Hematopoietic multipotent progenitor cell treated with erythropoietin and hydrocortisone succinate and interleukin-3 and kit ligand, for 17 days (in vitro differentiated cells): ENCODE results near the gene ADCY2.

Experiments
- DNase-seq: peaks from one replicate; pipeline ENCODE4 v3.0.0-alpha.2; 2015; ENCODE audit warnings: low spot score

Gene ADCY2

GRCh38 chr5:7597059-7597642, 201.2 kb downstream of the ADCY2 start:
- DNase-seq, result no peak

GRCh38 chr5:7606840-7607465, 211.0 kb downstream of the ADCY2 start:
- DNase-seq, result no peak

- no peak for DNase-seq
These were observed 212.8 kb downstream of the ADCY2 start for GRCh38 chr5:7608772-7609171.

GRCh38 chr5:7609726-7610125, 213.8 kb downstream of the ADCY2 start:
- no peak for DNase-seq

GRCh38 chr5:7610531-7611177, 214.7 kb downstream of the ADCY2 start:
- DNase-seq, result no peak

- DNase-seq, result no peak
These were observed 215.6 kb downstream of the ADCY2 start for GRCh38 chr5:7611518-7611917.

GRCh38 chr5:7615566-7616061, 219.7 kb downstream of the ADCY2 start:
- no peak for DNase-seq

GRCh38 chr5:7616897-7617296, 221.0 kb downstream of the ADCY2 start:
- no peak for DNase-seq

GRCh38 chr5:7622498-7622897, 226.6 kb downstream of the ADCY2 start:
- DNase-seq, result no peak

GRCh38 chr5:7625740-7626139, 229.8 kb downstream of the ADCY2 start:
- DNase-seq, result no peak

GRCh38 chr5:7628248-7628647, 232.3 kb downstream of the ADCY2 start:
- DNase-seq, result no peak

- no peak for DNase-seq
These were observed 232.9 kb downstream of the ADCY2 start for GRCh38 chr5:7628820-7629219.

- no peak for DNase-seq
These were observed 233.6 kb downstream of the ADCY2 start for GRCh38 chr5:7629561-7629960.

- no peak for DNase-seq
These were observed 238.9 kb downstream of the ADCY2 start for GRCh38 chr5:7634837-7635236.

- DNase-seq, result no peak
These were observed 242.5 kb downstream of the ADCY2 start for GRCh38 chr5:7638456-7638855.

GRCh38 chr5:7642029-7642428, 246.1 kb downstream of the ADCY2 start:
- DNase-seq, result no peak

- no peak for DNase-seq
These were observed 248.8 kb downstream of the ADCY2 start for GRCh38 chr5:7644723-7645122.

GRCh38 chr5:7650755-7651154, 254.8 kb downstream of the ADCY2 start:
- DNase-seq, result no peak

GRCh38 chr5:7653046-7653445, 257.1 kb downstream of the ADCY2 start:
- no peak for DNase-seq

- DNase-seq, result no peak
These were observed 261.2 kb downstream of the ADCY2 start for GRCh38 chr5:7657153-7657552.

- no peak for DNase-seq
These were observed 263.5 kb downstream of the ADCY2 start for GRCh38 chr5:7659420-7659819.

- DNase-seq, result no peak
These were observed 266.4 kb downstream of the ADCY2 start for GRCh38 chr5:7662289-7662688.

GRCh38 chr5:7663808-7664207, 267.9 kb downstream of the ADCY2 start:
- no peak for DNase-seq

- no peak for DNase-seq
These were observed 268.3 kb downstream of the ADCY2 start for GRCh38 chr5:7664208-7664607.
